ENCODE measurements around the gene EGFL7.
A peak's percentile ranks its signal among the peaks of the same experiment; 100 is the strongest.

The EGFL7 gene

GRCh38 chr9:136630662-136630992, 32.1 kb upstream of the EGFL7 start:
- no peaks in the 10 kb centered on the region for H3K36me3 ChIP-seq (ENCODE audit: control insufficient read depth in 2 of 2, insufficient read depth in 1 of 2, low read length in 2 of 2)
- ChIA-PET POLR2A (no interaction called here), CTCF (interaction anchor here (0.7 to 9.3 kb wide), 6 partner anchors 34 to 143 kb away, joined by 3 to 360 read pairs (median 6); no protein-coding TSS in a partner anchor)
- TF ChIP-seq KLF8 (tag by site-specific recombination; IDR thresholded peaks at IDR 0.05) (no peak), SP7 (tag by site-specific recombination; IDR thresholded peaks at IDR 0.05) (0 out of 2 replicates have a peak, but pooled peaks have one; percentile 11), ZSCAN5A (tag by site-specific recombination; IDR thresholded peaks at IDR 0.05) (no peak), ZNF19 (tag by site-specific recombination; IDR thresholded peaks at IDR 0.05; ENCODE audit: low read depth) (no peak), ZNF416 (tag by site-specific recombination; IDR thresholded peaks at IDR 0.05) (0 out of 2 replicates have a peak, but pooled peaks have one; percentile 7), ZNF175 (tag by site-specific recombination; IDR thresholded peaks at IDR 0.05) (peak; percentile 91; the same call in 1 of the 2 replicates), ZSCAN4 (tag by site-specific recombination; IDR thresholded peaks at IDR 0.05) (peak; percentile 52), PRDM4 (tag by site-specific recombination; IDR thresholded peaks at IDR 0.05) (no peak), ZNF24 (tag by site-specific recombination; IDR thresholded peaks at IDR 0.05) (no peak), ZSCAN16 (tag by site-specific recombination; IDR thresholded peaks at IDR 0.05) (no peak), ZNF544 (tag by site-specific recombination; IDR thresholded peaks at IDR 0.05) (no peak), ZNF785 (tag by site-specific recombination; IDR thresholded peaks at IDR 0.05) (0 out of 2 replicates have a peak, but pooled peaks have one; percentile 4)
- H3K27ac ChIP-seq (ENCODE audit: extremely low read depth, low read depth, low read length): no peak overlapping the region
- no peak overlapping the region for H3K4me3 ChIP-seq (ENCODE audit: low read depth, low read length)
- H3K9me3 ChIP-seq (ENCODE audit: control insufficient read depth, insufficient read depth, low read depth, low read length): no peaks in the 10 kb centered on the region
- H3K4me1 ChIP-seq (ENCODE audit: control insufficient read depth, insufficient read depth, low read length): no peaks in the 10 kb centered on the region; the same call in 1 of the 2 replicates

GRCh38 chr9:136631038-136632000, 31.4 kb upstream of the EGFL7 start:
- no peaks in the 10 kb centered on the region; the same call in 1 of the 2 replicates for H3K4me1 ChIP-seq (ENCODE audit: control insufficient read depth, insufficient read depth, low read length)
- no peaks in the 10 kb centered on the region for H3K9me3 ChIP-seq (ENCODE audit: control insufficient read depth, insufficient read depth, low read depth, low read length)
- POLR2A ChIA-PET: interaction anchor here (0.6 to 0.8 kb wide), 2 partner anchors 43 to 146 kb away, joined by 3 read pairs; no protein-coding TSS in a partner anchor
- no peak overlapping the region for H3K4me3 ChIP-seq (ENCODE audit: low read depth, low read length)
- H3K36me3 ChIP-seq (ENCODE audit: control insufficient read depth in 2 of 2, insufficient read depth in 1 of 2, low read length in 2 of 2): no peaks in the 10 kb centered on the region
- no peak overlapping the region for H3K27ac ChIP-seq (ENCODE audit: extremely low read depth, low read depth, low read length)
- CTCF ChIA-PET: interaction anchor here (0.5 to 1.4 kb wide), 35 partner anchors 10 to 404 kb away, joined by 3 to 117 read pairs (median 4); no protein-coding TSS in a partner anchor
- no peak for TF ChIP-seq ATF2 (tag by site-specific recombination; IDR thresholded peaks at IDR 0.05; ENCODE audit: low read depth)
- TF ChIP-seq YY2 (tag by site-specific recombination; IDR thresholded peaks at IDR 0.05): peak; percentile 82; the same call in 1 of the 2 replicates
- TF ChIP-seq ZNF404 (tag by site-specific recombination; IDR thresholded peaks at IDR 0.05): no peak
- TF ChIP-seq ZNF175 (tag by site-specific recombination; IDR thresholded peaks at IDR 0.05): no peak; the same call in 1 of the 2 replicates
- TF ChIP-seq PRDM6 (tag by site-specific recombination; IDR thresholded peaks at IDR 0.05): no peak
- TF ChIP-seq ZNF18 (tag by site-specific recombination; IDR thresholded peaks at IDR 0.05): peak; percentile 91
- no peak for TF ChIP-seq ZNF664 (tag by site-specific recombination; IDR thresholded peaks at IDR 0.05)
- TF ChIP-seq MZF1 (tag by site-specific recombination; IDR thresholded peaks at IDR 0.05; ENCODE audit: borderline replicate concordance): no peak
- TF ChIP-seq ZXDB (tag by site-specific recombination; IDR thresholded peaks at IDR 0.05): peak; percentile 53; the same call in 1 of the 2 replicates
- TF ChIP-seq ZSCAN18 (tag by site-specific recombination; IDR thresholded peaks at IDR 0.05): peak; percentile 90

Data from HEK293 (cell line).